Measurements from ENCODE around the gene INHBC. TPM values are rescaled to one million over a fixed set of nuclear protein-coding genes. Genes with fewer than 3 reads are reported as not detected.
A peak's percentile ranks its signal among the peaks of the same experiment; 100 is the strongest.
"Not testable (repeated sequence)": the region's sequence is repeated elsewhere in the genome, so short reads cannot be mapped to it uniquely, and the experiment has no call there.

INHBC gene
- total RNA-seq, 1 donor from 2014 or later = not detected

DNA sequence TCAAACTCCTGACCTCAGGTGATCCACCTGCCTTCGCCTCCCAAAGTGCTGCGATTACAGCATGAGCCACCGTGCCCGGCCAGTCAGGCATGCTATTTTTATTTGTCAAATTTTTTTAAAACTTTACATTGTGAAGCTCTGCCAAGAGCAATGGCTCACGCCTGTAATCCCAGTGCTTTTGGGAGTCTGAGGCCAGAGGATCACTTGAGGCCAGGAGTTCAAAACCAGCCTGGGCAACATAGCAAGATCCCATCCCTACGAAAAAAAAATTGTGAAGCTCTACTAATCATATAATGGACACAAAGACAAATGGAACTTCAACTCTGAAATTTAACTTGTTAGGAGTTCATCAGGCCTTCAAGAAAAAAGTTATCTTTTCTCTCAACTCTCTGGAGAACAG is 5.6 kb upstream of the INHBC start:
- no peak for DNase-seq (ENCODE audit: low read depth)

DNA sequence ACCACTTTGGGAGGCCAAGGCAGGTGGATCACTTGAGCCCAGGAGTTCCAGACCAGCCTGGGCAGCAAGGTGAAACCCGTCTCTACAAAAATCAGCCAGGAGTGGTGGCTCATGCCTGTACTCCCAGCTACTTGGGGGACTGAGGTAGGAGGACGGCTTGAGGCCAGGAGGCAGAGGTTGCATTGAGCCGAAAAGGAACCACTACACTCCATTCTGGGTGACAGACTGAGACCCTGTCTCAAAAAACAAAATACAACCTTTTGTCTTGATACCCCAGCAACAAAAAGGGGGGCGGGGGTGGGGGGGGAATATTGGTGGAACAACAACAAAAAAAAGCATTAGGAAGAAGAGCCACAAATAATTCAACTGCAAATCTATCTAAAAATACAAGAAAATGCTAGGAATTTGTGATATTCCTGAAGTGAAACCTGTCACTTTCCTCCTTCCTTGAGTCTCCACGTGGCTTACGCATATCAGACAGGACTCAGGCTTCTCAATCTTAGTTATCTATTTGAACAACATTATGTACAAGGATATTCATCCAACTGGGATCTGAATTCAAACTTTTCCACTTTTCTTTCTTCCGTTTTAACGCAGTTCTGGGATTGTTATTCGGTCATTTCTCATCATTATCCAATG is 5.0 kb upstream of the INHBC start:
- no peak for DNase-seq (ENCODE audit: low read depth)

DNA sequence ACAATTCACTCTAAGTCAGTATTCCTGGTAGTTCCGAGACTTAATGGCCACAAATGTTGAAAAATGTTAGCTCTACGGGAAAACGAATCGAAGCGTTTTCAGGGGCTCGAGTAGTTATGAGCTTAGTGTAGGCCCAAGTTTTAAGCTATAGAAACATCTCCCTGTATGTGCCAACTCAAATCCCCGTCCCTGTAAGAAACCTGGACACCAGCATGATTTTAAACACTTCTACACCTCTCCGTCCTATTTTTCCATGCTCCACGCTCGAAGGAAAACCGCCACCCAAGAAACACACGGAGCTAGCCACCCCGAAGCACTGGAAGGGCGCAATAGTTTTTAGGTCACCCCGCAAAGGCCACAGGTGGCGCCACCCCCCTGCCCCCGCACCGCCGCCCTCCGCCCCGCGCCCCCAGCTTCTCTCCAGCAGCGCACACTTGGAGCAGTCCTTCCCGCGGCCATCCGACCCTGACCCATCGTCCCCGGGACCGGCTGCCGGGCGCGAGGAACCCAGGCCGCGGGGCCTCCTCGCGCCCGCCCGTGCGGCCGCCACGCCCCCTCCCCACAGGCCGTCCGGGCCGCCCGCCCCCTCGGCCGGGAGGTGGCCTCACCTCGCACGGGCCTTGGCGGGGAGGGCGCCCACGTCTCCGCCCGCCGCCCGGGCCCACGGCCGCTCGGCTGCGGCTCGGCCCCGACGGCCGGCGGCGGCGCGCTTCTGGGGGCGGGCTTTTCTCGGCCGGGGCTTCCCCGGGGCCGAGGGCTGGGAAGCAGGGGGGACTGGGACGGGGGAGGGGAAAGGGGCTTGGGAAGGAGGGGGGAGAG is 4.3 kb upstream of the INHBC start:
- DNase-seq (ENCODE audit: low read depth) = no peak

DNA sequence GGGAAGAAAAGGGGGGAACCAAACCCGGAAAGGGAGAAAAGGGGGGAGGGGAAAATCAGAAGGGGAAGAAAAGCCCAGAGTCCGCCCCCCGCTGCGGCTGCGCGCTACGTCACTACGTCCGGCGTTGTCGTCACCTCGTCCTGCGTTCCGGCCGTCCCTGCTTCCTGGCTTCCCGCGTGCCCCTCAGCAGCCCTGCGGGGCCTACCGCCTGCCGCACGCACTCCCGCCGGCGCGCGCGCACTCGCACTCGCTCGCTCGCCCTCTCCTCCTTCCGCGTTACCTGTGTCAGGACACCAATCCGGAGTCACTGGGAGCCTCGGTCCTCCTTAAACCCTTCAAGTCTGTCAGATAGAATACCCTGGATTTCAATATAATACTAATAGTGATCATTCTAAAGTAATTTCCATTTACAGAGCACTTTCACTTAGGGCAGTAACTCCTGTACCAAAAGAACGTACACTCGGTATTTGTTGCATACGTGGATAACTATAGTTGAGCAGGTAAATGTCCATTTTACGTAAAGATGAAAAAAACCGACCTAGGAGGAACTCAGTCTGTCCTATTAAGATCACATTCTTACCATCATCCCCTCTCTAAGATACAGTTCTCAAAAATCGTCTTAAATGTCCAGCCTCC is 3.5 kb upstream of the INHBC start, which contains the start of gene R3HDM2:
Gene R3HDM2, minus strand, starts transcription at position 113 of the 636 bp plus-strand sequence. CDS start 120,615 bp downstream, outside the sequence.
- DNase-seq (ENCODE audit: low read depth) = peak; percentile 94

DNA sequence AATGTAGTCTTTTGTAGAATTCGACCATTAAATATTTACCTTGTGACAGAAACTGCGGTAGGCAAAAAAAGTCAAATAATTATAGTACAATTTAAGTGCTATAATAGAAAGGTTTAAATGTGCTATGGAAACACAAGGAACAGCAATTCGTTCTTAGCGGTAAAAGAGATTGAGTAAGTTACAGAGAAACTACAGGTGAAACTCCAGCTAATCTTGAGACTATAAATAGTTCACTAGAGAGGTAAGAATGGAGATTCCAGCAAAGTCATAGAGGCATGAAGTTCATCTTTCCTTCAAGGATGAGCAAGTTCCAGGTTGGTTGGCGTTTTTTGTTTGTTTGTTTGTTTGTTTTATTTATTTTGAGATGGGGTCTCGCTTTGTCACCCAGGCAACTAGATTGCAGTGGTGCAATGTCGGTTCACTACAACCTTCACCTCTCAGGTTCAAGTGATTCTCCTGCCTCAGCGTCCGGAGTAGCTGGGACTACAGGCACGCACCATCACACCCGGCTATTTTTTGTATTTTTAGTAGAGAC is 2.9 kb upstream of the INHBC start:
- no peak for DNase-seq (ENCODE audit: low read depth)

DNA sequence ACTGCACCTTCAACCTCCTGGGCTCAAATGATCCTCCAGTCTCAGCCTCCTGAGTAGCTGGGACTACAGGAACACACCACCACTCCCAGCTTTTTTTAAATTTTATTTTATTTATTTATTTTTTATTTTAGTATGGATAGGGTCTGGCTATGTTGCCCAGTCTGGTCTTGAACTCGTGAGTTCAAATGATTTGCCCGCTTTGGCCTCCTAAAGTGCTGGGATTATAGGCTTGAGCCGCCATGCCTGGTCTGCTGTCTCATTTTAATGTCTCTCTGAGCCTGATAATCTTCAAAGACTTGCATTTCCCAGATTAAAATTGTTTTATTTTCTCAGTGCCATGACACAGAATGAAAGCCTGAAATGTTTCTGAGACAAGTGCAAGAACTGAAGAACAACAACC is 1.2 kb upstream of the INHBC start:
- no peak for DNase-seq (ENCODE audit: low read depth)

DNA sequence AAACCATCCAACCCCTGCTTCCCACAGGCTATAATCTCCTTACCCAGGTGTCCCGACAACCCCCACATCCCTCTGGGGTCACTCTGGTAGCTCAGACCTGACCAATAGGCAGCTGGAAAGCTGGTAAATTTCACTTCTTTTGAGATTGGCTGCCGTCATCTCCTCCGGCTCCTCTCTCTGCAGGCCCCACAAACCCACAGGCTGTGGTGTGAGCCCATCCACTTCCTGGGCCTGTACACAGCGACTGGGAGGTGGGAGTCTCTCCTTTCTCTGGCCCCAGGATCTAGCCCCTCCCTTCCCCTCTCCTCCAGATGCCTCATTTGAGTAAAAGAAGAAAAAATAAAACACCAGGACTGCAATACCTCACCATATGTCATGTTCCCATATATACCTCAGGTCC is 709 bp downstream of the INHBC start:
- DNase-seq (ENCODE audit: low read depth) = no peak

DNA sequence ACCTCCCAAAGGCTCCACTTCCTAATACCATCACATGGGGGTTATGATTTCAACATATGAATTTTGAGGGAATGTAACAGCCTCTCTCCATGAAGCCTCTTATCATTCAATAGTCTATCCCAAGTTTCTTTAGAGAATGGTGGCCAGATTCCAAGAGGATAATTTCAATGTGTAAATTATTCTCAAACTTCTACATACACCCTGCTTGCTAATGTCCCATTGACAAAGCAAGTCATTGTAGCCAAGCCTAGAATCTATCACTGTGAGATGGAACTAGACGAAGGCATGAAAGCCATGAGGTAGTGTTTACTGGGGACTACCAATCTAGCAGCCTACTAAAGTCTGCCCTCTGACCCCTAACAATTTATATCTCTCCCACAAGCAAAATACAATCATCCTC is 3.8 kb downstream of the INHBC start:
- DNase-seq (ENCODE audit: low read depth) = no peak

DNA sequence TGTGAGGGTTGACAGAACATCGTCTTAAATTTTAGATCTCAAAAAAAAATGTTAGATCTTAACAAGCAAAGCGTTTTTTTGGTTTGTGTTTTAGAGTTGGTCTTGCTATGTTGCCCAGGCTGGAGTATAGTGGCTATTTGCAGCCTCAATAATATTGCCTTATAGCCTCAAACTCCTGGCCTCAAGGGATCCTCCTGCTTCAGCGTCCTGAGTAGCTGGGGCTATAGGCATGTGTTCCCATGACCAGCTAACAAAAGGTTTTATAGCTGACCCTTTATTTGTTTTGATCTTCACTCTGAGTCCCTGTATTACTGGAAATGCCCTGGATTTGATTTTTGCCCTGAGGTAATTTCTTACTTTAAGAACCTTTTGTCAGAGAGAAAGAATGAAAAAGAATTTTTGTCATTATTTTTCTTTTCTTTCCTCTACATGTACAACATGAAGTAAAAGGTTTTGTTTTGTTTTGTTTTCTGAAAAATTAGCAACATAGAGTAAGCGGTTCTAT is 5.2 kb downstream of the INHBC start:
- no peak for DNase-seq (ENCODE audit: low read depth)

DNA sequence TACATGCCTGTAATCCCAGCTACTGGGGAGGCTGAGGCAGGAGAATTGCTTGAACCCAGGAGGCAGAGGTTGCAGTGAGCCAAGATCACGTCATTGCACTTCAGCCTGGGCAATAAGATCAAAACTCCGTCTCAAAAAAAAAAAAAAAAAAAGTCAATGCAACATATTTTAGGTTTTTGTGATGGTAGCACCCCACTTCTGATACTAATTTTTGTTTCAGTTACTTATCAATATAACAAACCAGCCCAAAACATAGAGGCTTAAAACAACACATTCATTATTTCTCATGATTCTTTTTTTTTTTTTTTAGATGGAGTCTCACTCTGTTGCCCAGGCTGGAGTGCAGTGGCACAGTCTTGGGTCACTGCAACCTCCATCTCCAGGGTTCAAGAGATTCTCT is 6.8 kb downstream of the INHBC start:
- not testable (repeated sequence) for DNase-seq (ENCODE audit: low read depth)

DNA sequence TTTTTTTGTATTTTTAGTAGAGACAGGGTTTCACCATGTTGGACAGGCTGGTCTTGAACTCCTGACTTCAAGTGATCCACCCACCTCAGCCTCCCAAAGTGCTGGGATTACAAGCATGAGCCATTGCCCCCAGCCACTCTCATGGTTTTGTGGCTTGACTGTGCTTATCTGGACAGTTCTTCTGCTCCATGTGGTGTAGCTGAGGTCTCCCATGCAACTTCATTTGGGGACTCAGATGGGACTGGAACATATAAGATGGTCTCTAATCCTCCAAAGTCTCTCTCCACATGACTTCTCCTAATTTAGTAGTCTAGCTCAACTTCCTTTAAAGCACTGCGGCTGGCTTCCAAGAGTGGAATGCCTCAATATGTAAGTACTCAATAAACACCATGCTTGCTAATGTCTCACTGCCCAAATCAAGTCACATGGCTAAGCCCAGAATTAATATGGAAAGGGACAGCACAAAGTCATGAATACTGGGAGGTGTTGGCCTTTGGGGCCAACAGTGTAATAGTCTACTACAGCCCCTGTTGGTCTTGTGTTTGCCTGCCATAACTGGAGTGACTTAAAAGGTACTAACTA is 7.4 kb downstream of the INHBC start:
- DNase-seq (ENCODE audit: low read depth) = no peak

DNA sequence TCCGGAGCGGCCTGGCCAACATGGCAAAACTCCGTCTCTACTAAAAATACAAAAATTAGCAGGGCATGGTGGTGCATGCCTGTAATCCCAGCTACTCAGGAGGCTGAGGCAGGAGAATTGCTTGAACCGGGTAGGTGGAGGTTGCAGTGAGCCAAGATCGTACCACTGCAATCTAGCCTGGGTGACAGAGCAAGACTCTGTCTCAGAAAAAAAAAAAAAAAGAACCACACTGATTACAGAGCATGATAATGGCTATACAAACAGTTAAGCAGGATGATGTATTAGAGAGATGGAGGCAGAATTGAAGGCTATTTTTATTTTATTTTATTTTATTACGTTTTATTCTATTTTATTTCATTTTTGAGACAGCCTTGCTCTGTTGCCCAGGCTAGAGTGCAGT is 9.8 kb downstream of the INHBC start:
- not testable (repeated sequence) for DNase-seq (ENCODE audit: low read depth)

DNA sequence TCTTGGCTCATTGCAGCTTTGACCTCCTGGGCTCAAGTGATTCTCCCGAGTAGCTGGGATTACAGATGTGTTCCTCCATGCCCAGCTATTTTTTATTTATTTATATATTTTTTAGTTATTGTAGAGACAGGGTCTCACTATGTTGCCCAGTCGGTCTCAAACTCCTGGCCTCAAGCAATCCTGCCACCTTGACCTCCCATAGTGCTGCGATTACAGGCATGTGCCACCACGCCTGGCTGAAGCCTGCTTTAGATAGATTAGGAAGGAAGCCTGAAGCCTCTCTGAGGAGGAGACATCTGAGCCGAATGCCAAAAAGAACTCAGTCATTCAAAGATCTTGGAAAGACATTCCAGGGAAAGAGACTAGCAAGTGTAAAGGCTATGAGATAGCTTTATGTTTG is 10.2 kb downstream of the INHBC start:
- DNase-seq (ENCODE audit: low read depth) = no peak

DNA sequence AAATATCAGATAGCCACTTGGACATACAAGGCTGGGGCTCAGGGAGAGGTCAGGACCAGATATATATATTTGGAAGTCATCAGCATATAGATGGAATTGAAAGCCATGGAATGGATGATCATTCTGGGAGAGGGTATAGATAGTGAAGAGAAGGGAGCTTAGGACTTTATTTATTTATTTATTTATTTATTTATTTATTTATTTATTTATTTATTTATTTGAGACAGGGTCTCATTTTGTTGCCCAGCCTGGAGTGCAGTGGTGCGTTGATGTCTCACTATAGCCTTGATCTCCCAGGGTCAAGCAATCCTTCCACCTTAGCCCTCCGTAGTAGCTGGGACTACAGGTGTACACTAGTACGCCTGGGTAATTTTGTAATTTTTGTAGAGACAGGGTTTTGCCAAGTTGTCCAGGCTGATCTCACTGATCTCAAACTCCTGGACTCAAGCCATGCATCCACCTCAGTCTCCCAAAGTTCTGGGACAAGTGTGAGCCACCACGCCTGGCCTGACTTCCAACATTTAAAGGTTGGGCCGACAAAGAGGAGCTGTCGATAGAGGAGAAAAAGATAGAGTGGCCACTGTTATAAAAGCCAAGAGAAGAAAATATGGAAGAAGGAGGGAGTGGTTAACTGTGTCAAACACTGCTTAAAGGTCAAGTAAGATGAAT is 11.8 kb downstream of the INHBC start:
- no peak for DNase-seq (ENCODE audit: low read depth)

DNA sequence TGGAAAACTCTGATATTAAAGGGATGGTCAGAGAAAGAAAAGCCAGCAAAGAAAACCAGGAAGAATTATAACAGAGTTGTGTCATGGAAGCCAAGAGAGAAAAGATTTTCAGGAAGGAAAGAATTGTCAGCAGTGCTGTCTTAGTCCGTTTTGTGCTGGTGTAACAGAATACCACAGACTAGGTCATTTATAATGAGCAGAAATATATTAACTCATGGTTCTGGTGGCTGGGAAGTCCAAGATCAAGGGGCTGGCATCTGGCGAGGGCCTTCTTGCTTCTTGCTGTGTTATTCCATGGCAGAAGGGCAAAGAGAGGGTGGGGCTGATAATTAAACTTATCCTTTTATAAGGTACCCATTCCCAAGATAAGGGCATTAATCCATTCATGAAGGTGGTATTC is 14.1 kb downstream of the INHBC start:
- DNase-seq (ENCODE audit: low read depth) = no peak

DNA sequence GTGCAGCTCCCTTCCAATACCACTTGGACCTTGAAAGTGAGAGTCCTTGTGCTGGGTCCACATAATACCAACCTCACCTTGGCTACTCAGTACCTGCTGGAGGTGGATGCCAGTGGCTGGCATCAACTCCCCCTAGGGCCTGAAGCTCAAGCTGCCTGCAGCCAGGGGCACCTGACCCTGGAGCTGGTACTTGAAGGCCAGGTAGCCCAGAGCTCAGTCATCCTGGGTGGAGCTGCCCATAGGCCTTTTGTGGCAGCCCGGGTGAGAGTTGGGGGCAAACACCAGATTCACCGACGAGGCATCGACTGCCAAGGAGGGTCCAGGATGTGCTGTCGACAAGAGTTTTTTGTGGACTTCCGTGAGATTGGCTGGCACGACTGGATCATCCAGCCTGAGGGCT is 14.8 kb downstream of the INHBC start:
- DNase-seq (ENCODE audit: low read depth) = no peak

DNA sequence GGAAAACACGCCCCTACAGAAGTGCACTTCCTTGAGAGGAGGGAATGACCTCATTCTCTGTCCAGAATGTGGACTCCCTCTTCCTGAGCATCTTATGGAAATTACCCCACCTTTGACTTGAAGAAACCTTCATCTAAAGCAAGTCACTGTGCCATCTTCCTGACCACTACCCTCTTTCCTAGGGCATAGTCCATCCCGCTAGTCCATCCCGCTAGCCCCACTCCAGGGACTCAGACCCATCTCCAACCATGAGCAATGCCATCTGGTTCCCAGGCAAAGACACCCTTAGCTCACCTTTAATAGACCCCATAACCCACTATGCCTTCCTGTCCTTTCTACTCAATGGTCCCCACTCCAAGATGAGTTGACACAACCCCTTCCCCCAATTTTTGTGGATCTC is 15.5 kb downstream of the INHBC start:
- DNase-seq (ENCODE audit: low read depth) = no peak

DNA sequence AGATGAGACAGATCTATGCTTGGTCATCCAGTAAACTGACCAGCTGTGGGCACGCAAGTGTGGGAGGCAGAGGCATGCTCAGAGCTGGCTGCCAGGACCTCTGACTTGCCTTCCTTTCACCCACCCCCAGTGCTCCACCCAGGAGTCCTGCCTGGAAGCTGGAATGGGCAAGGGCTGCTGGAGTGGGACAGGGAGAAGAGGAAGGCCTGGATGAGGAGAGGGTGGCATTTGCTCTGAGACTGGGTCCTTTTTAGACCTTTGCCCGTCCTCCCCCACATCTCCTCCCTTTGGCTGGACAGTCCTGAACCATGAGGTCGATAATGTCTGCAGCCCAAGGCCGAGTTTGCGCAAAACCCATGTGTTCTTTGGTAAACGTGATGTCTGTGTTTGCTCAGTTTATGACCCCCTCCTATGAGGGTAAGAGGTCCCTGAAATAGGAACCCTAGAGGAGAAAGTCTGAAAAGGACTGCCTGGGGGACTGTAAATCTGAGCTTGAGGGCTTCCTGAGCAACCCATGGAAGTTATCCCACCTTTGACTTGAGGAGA is 16.7 kb downstream of the INHBC start:
- peak; percentile 59 for DNase-seq (ENCODE audit: low read depth)

DNA sequence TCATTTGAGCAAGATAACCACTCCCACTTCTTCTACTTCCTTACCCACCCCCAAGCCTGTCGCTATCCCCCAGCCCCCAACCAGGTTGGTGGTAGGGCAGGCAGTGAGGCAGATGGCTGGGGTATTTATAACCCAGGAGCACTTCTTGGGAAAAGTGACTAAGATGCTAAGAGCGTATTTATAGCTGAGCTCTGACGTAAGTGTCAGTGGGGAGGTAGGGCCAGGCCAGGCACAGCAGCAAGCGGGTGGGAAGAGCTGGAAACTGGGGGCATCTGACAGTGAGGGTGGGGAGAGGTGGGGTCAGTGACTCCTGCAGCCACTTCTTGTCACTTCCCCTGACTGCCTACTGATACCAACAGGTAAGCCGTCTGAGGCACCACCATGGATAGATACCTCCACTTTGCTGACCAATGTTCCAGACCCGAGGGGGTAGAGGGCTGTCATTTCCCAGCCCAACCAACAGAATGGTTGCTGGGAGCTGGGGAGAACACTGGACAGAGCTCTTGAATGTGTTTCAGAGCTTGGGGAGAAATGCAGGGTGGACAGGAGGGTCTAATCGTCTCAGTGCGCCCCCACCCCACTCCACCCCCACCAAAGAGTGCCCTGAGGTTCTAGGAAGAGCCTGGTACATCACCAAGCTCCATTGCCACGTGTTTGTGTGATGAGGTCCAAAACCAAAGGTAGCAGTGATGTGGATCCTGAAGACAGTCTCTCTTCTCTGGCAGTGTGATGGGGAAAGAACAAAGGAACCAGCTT is 17.8 kb downstream of the INHBC start:
- DNase-seq (ENCODE audit: low read depth) = peak; percentile 94

All from myocyte (in vitro differentiated cells).